H1 (cell line): ENCODE results near the gene TNF. TPM values are rescaled to one million over a fixed set of nuclear protein-coding genes. Genes with fewer than 3 reads are reported as not detected.

Source experiments
- ASH2L ChIP-seq: fragments of 200-600, 300-600 bp; sonication (generic); IDR thresholded peaks from one replicate; pipeline ENCODE4 v1.7.1; 2017; ENCODE audit warnings: low read length
- BCL11A ChIP-seq, 2 experiments: IDR thresholded peaks; one replicate each; pipeline ENCODE4 v1.6.1; 2011; ENCODE audit warnings: low read depth in 2 of 2, low read length in 2 of 2, mild to moderate bottlenecking in 2 of 2
- CREB1 ChIP-seq: IDR thresholded peaks from 2 replicates; pipeline ENCODE4 v1.6.1; 2012; ENCODE audit warnings: inconsistent platforms
- CTCF ChIP-seq, 3 experiments: IDR thresholded peaks; 1 replicate in 2 of 3; 2 replicates in 1 of 3; pipeline versions ENCODE4 v1.5.1 to v1.6.1; 2011; ENCODE audit warnings: low read length in 3 of 3, mild to moderate bottlenecking in 3 of 3, inconsistent platforms in 2 of 3, low read depth in 1 of 3, moderate library complexity in 1 of 3; ENCODE audit not compliant: insufficient read depth in 1 of 3; ENCODE audit errors: control extremely low read depth in 1 of 3
- E2F6 ChIP-seq: IDR thresholded peaks from 2 replicates; pipeline ENCODE4 v1.6.1; 2012; ENCODE audit warnings: inconsistent platforms
- EGR1 ChIP-seq: IDR thresholded peaks from 2 replicates; pipeline ENCODE4 v1.6.1; 2011; ENCODE audit warnings: low read depth, low read length, borderline replicate concordance
- EP300 ChIP-seq, 2 experiments: IDR thresholded peaks; 1 replicate in 1 of 2; 2 replicates in 1 of 2; pipeline ENCODE4 v1.6.1; 2011 to 2012; ENCODE audit warnings: low read depth in 2 of 2, low read length in 2 of 2, mild to moderate bottlenecking in 2 of 2, borderline replicate concordance in 1 of 2, inconsistent platforms in 1 of 2, moderate library complexity in 1 of 2
- KDM4A ChIP-seq: IDR thresholded peaks from one replicate; pipeline ENCODE4 v1.7.1; 2012; ENCODE audit warnings: low read depth, mild to moderate bottlenecking, moderate library complexity, low read length, inconsistent platforms; ENCODE audit not compliant: severe bottlenecking
- MAFK ChIP-seq: IDR thresholded peaks from 2 replicates; pipeline ENCODE4 v1.6.1; 2012; ENCODE audit warnings: low read depth, mild to moderate bottlenecking, improper control_type of control experiment, low read length
- PHF8 ChIP-seq: fragments of 200-600 bp; sonication (generic); conservative IDR thresholded peaks from 2 replicates; pipeline ENCODE4 v1.7.1; 2012; ENCODE audit warnings: low read depth, mild to moderate bottlenecking, inconsistent platforms, low read length, moderate library complexity
- POLR2AphosphoS5 ChIP-seq: IDR thresholded peaks from 2 replicates; pipeline ENCODE4 v1.6.1; 2011; ENCODE audit warnings: low read depth, low read length
- POU5F1 ChIP-seq: IDR thresholded peaks from 2 replicates; pipeline ENCODE4 v1.6.1; 2011; ENCODE audit warnings: low read depth, mild to moderate bottlenecking, low read length, moderate library complexity
- RXRA ChIP-seq: IDR thresholded peaks from 2 replicates; pipeline ENCODE4 v1.6.1; 2011; ENCODE audit warnings: low read depth, mild to moderate bottlenecking, low read length, moderate library complexity; ENCODE audit not compliant: insufficient read depth
- SAP30 ChIP-seq: fragments of 300-600 bp; sonication (generic); IDR thresholded peaks from 2 replicates; pipeline ENCODE4 v1.7.1; 2012; ENCODE audit warnings: low read length, moderate library complexity, mild to moderate bottlenecking, inconsistent platforms; ENCODE audit not compliant: insufficient read depth, insufficient replicate concordance
- SP4 ChIP-seq: IDR thresholded peaks from 2 replicates; pipeline ENCODE4 v1.6.1; 2012; ENCODE audit warnings: low read length, inconsistent platforms
- SRF ChIP-seq: IDR thresholded peaks from 2 replicates; pipeline ENCODE4 v1.6.1; 2011; ENCODE audit warnings: mild to moderate bottlenecking, low read depth, low read length, moderate library complexity
- SUZ12 ChIP-seq: fragments of 200-600 bp; sonication (generic); IDR thresholded peaks from 2 replicates; pipeline ENCODE4 v1.6.1; 2012; ENCODE audit warnings: mild to moderate bottlenecking, inconsistent platforms, low read length, moderate library complexity, mixed read lengths
- TAF7 ChIP-seq: optimal IDR thresholded peaks from 2 replicates; pipeline ENCODE3; 2011; ENCODE audit warnings: low read depth, mild to moderate bottlenecking, inconsistent platforms, low read length, moderate library complexity, borderline replicate concordance
- TBP ChIP-seq: IDR thresholded peaks from 2 replicates; pipeline ENCODE4 v1.6.1; 2011; ENCODE audit warnings: low read depth, low read length, improper control_type of control experiment
- USF2 ChIP-seq: IDR thresholded peaks from 2 replicates; pipeline ENCODE4 v1.6.1; 2011; ENCODE audit warnings: low read length, improper control_type of control experiment
- polyA plus RNA-seq, 7 experiments: library from polyadenylated mRNA; depleted of rRNA in 3 of 7; stranded (reverse) in 5 of 7; unstranded in 2 of 7; fragments of >200 nt in 5 of 7; fragments of 200-250 nt in 2 of 7; gene quantifications; 1 replicate in 5 of 7; 2 replicates in 1 of 7; 4 replicates in 1 of 7; pipeline versions ENCODE4 v1.2.1 to v1.2.3, GENCODE V29; 2011 to 2013; ENCODE audit warnings: missing spikeins in 2 of 7, mixed read lengths in 2 of 7
- total RNA-seq: library from RNA; stranded (reverse); fragmentation: NEBNext Ultra II Directional; extraction: Animal tissue kit (Norgen Biotek cat#: 25700); gene quantifications from 2 replicates; pipeline ENCODE4 v1.2.1, GENCODE V29; 2021

The TNF gene
- total and polyA plus RNA-seq, 2 of the 8 experiments (the other 6 are each of a cell fraction or from before 2014, with no cell fraction given) = not detected

GRCh38 chr6:31619805-31620585 lies 44.6 kb downstream of the TNF start (continued):
- TF ChIP-seq POLR2AphosphoS5 (peak; percentile 97), MAFK (no peak), KDM4A (peak; percentile 70), SRF (0 out of 2 replicates have a peak, but pooled peaks have one; percentile 1), CTCF (IDR thresholded peaks at IDR 0.05; ENCODE audit: control extremely low read depth in 1 of 3, insufficient read depth in 1 of 3, low read depth in 1 of 3, low read length in 3 of 3) (no peak), E2F6 (peak; percentile 96), SAP30 (no peak), EGR1 (peak; percentile 83), TAF7 (peak; percentile 48), EP300 (IDR thresholded peaks at IDR 0.05; ENCODE audit: borderline replicate concordance in 1 of 2, low read depth in 2 of 2, low read length in 2 of 2) (no peak), SUZ12 (no peak), SP4 (peak; percentile 90), PHF8 (peak; percentile 95), USF2 (no peak), POU5F1 (no peak), BCL11A (IDR thresholded peaks at IDR 0.05; ENCODE audit: low read depth in 2 of 2, low read length in 2 of 2) (no peak), RXRA (no peak), ASH2L (peak; percentile 9), TBP (peak; percentile 89; the same call in 1 of the 2 replicates), CREB1 (peak; percentile 94)
